ENCODE results near the gene MITF.

- TF ChIP-seq, protein P1, sequence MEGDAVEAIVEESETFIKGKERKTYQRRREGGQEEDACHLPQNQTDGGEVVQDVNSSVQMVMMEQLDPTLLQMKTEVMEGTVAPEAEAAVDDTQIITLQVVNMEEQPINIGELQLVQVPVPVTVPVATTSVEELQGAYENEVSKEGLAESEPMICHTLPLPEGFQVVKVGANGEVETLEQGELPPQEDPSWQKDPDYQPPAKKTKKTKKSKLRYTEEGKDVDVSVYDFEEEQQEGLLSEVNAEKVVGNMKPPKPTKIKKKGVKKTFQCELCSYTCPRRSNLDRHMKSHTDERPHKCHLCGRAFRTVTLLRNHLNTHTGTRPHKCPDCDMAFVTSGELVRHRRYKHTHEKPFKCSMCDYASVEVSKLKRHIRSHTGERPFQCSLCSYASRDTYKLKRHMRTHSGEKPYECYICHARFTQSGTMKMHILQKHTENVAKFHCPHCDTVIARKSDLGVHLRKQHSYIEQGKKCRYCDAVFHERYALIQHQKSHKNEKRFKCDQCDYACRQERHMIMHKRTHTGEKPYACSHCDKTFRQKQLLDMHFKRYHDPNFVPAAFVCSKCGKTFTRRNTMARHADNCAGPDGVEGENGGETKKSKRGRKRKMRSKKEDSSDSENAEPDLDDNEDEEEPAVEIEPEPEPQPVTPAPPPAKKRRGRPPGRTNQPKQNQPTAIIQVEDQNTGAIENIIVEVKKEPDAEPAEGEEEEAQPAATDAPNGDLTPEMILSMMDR (IDR thresholded peaks at IDR 0.05; ENCODE audit: poor library complexity, severe bottlenecking): no peak
- TF ChIP-seq, protein P2, sequence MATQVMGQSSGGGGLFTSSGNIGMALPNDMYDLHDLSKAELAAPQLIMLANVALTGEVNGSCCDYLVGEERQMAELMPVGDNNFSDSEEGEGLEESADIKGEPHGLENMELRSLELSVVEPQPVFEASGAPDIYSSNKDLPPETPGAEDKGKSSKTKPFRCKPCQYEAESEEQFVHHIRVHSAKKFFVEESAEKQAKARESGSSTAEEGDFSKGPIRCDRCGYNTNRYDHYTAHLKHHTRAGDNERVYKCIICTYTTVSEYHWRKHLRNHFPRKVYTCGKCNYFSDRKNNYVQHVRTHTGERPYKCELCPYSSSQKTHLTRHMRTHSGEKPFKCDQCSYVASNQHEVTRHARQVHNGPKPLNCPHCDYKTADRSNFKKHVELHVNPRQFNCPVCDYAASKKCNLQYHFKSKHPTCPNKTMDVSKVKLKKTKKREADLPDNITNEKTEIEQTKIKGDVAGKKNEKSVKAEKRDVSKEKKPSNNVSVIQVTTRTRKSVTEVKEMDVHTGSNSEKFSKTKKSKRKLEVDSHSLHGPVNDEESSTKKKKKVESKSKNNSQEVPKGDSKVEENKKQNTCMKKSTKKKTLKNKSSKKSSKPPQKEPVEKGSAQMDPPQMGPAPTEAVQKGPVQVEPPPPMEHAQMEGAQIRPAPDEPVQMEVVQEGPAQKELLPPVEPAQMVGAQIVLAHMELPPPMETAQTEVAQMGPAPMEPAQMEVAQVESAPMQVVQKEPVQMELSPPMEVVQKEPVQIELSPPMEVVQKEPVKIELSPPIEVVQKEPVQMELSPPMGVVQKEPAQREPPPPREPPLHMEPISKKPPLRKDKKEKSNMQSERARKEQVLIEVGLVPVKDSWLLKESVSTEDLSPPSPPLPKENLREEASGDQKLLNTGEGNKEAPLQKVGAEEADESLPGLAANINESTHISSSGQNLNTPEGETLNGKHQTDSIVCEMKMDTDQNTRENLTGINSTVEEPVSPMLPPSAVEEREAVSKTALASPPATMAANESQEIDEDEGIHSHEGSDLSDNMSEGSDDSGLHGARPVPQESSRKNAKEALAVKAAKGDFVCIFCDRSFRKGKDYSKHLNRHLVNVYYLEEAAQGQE (IDR thresholded peaks at IDR 0.05; ENCODE audit: borderline replicate concordance): no peak
- TF ChIP-seq POLR2AphosphoS5 (IDR thresholded peaks at IDR 0.05) (no peak), EZH2 (IDR thresholded peaks at IDR 0.05; ENCODE audit: borderline replicate concordance, insufficient read depth, low read length, poor library complexity, severe bottlenecking) (no peak), TAF1 (IDR thresholded peaks at IDR 0.05; ENCODE audit: low read depth) (no peak)
Measured at GRCh38 chr3:69914395-69914794, 175.1 kb downstream of the MITF start.
